T1000 (cell line): Measurements from ENCODE around the gene NANOGP8.
"Not testable (repeated sequence)": the region's sequence is repeated elsewhere in the genome, so short reads cannot be mapped to it uniquely, and the experiment has no call there.

ENCODE experiments used
- DNase-seq: peaks from one replicate; lab custom pipeline; 2025; ENCODE audit warnings: mixed read lengths; lab: John Stamatoyannopoulos, UW

NANOGP8 gene

DNA sequence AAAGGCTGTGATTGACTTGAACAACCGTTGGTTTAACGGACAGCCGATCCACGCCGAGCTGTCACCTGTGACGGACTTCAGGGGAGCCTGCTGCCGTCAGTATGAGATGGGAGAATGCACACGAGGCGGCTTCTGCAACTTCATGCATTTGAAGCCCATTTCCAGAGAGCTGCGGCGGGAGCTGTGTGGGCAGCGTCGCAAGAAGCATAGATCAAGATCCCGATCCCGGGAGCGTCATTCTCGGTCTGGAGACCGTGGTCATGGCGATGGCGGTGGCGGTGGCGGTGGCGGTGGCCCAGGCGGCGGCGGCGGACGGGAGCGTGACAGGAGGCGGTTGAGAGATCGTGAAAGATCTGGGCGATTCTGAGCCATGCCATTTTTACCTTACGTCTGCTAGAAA lies 7.8 kb upstream of the NANOGP8 start:
- no peak for DNase-seq

- no peak for DNase-seq
Observed at GRCh38 chr15:35092311-35092710, 7.2 kb upstream of the NANOGP8 start.

GRCh38 chr15:35090104-35090807 lies 5.2 kb upstream of the NANOGP8 start:
- DNase-seq, result no peak

GRCh38 chr15:35089551-35089950 lies 4.5 kb upstream of the NANOGP8 start:
- DNase-seq, result no peak

GRCh38 chr15:35088329-35088728 lies 3.2 kb upstream of the NANOGP8 start:
- DNase-seq, result no peak

GRCh38 chr15:35087759-35088158 lies 2.7 kb upstream of the NANOGP8 start:
- DNase-seq, result no peak

DNA sequence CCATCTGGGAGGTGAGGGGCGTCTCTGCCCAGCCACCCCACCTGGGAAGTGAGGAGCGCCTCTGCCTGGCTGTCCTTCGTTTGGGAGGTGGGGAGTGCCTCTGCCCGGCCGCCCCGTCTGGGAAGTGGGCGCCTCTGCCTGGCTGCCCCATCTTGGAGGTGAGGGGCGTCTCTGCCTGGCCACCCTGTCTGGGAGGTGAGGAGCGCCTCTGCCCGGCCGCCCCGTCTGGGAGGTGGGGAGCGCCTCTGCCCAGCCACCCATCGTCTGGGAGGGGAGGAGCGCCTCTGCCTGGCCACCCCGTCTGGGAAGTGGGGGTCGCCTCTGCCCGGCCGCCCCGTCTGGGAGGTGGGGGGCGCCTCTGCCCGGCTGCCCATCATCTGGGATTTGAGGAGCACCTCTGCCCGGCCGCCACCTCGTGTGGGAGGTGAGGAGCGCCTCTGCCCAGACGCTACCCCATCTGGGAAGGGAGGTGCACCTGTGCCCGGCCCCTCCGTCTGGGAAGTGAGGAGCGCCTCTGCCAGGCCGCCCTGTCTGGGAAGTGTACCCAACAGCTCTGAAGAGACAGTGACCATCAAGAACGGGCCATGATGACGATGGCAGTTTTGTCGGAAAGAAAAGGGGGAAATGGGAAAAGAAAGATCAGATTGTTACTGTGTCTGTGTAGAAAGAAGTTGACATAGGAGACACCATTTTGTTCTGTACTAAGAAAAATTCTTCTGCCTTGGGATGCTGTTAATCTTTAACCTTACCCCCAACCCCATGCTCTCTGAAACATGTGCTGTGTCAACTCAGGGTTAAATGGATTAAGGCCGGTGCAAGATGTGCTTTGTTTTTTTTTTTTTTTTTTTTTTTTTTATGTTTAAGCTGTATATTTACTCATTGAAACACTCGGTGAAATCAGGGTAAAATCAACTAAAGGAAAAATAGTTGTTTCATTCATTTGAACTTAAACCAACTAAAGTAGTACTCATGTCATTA lies 2.4 kb downstream of the NANOGP8 start:
- not testable (repeated sequence) for DNase-seq

DNA sequence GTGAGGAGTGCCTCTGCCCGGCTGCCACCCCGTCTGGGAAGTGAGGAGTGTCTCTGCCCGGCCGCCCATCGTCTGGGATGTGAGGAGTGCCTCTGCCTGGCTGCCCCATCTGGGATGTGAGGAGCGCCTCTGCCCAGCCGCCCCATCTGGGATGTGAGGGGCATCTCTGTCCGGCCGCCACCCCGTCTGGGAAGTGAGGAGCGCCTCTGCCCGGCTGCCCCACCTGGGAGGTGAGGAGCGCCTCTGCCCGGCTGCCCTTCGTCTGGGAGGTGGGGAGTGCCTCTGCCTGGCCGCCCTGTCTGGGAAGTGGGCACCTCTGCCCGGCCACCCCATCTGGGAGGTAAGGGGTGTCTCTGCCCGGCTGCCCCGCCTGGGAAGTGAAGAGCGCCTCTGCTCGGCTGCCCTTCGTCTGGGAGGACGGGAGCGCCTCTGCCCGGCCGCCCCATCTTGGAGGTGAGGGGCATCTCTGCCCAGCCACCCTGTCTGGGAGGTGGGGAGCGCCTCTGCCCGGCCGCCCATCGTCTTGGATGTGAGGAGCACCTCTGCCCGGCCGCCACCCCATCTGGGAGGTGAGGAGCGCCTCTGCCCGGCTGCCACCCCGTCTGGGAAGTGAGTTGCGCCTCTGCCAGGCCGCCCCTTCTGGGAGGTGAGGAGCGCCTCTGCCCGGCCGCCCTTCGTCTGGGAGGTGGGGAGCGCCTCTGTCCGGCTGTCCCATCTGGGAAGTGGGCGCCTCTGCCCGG lies 3.3 kb downstream of the NANOGP8 start:
- DNase-seq, result not testable (repeated sequence)

GRCh38 chr15:35080226-35080625 lies 4.9 kb downstream of the NANOGP8 start:
- DNase-seq, result no peak

GRCh38 chr15:35078221-35078915 lies 6.7 kb downstream of the NANOGP8 start:
- no peak for DNase-seq

- no peak for DNase-seq
Observed at GRCh38 chr15:35071106-35071505, 14.0 kb downstream of the NANOGP8 start.

- DNase-seq, result no peak
Observed at GRCh38 chr15:35068846-35069475, 16.1 kb downstream of the NANOGP8 start.

GRCh38 chr15:35067496-35068347 lies 17.4 kb downstream of the NANOGP8 start:
- DNase-seq, result no peak

DNA sequence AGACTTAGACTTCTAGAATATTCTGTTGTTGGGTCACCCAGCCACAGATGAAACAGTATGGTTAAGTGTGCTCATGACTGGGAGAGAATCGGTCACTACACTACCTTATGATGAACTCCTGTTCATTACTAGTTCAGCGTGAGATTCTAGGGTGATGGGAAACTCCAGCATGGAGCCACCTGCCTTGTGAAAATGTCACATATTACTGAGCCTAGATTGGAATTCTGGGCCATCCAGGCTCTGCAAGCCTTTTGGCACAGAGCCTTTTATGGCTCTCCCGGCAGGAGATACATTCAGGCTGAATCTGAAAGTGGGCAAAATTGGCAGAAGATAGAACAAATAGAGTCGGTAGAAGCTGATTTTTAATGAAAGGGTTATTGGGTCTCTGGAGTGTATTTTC lies 19.0 kb downstream of the NANOGP8 start:
- DNase-seq, result no peak

DNA sequence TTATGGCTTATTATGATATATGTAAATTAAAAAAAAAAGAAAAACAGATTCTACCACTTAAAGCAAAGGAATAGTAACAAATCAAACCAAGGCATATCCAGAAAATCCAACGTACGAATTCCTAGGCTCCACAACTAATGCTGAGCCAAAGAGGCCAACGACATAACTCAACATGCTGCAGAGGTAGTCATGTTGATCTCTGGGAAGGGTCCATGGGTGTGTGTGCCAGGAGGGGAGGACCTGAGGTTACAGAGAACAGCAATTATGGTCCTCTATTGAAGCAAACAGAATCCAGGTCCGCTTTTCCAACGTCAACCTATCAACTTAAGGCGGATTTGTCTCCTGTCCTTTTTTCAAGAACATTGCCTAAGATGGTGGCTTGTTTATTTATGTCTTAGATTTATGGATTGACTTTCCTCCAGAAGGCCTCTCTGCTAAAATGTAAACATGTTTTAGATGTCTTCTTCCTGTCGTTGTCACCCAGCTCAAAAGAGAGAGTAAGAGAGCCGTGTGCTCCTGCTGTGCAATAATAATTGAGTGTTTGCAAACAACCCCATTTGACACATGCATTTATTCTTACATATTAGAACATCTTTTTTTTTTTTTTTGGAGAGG lies 20.4 kb downstream of the NANOGP8 start:
- DNase-seq, result no peak

DNA sequence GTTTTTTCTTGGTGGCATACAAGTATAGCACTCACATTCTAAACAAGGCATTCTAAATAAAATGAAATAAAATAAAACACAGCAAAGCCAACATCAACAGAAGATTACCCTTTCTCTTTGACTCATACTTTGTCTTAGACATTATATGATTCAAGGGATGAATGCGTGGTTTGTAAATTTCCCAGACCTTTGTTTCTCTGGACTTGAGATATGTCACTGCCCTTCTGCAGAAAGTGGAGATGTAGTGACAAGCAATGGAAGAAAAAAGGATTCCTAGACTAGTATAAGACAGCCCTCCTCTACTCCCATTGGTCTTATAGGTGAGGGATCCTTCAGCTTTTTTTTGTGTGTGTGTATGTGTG lies 22.4 kb downstream of the NANOGP8 start:
- DNase-seq, result no peak

DNA sequence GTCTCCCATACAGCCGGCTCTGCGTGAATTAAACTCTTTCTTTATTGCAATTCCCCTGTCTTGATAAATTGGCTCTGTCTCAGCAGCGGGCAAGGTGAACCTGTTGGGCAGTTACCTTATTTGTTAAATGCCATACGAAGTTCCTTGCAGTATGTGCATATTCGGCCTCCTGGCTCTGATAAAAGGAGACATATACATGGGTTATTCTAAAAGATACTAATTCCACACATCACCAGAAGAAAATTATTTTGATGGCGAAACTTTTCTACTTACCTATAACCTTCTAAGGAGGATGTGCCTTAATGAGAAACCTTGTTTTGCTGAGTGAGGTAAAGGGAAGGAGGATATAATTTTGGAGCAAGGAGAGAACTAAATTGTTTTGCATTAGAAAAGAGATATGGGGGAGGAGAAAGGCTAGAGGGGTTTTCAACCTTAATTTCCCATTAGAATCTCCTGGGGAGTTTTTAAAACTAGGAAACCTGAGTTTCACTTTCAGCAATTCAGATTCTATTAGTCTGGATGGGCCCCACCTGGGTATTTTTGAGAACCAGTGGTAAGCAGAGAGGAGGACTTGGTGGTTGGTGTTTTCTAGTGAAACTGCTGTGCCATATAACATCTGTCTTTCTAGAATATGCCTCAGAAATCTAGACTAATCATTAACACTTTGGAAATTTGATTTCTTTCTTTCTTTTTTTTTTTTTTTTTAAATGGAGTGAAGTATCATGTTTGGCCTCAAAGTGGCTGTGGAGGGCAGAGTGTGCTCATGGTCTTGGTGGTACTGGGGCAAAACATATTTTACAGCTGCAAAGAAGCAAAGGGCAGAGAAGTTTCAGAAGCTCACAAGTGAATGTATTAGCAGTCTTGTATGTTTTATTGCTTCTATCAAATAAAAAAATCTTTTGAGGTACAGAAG lies 23.0 kb downstream of the NANOGP8 start:
- no peak for DNase-seq

DNA sequence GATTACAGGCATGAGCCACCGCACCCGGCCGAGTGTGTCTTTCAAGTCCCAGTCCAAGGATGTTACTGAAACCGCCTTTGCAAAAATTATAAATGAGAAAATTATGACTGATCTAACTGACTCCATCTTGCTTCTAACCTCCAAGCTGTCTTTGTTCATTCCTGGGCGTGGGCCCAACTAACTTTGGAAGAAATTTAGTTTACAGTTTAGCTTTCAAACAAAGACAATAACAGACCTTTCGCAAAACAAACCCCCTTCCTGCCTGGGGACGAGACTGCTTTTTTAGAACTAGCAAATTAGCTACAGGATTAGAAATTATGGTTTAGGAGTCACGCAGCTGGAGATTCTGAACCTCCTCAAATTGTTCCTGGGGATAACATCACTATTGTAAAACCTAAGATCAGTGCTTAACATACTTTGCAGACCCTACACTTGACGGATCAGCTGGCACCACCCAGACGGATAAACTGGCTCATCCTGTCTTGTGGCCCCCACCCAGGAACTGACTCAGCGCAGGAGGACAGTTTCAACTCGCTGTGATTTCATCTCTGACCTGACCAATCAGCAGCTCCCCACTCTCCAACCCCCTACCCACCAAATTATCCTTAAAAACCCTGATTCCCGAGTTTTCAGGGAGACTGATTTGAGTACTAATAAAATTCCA lies 23.8 kb downstream of the NANOGP8 start:
- DNase-seq, result no peak
